Measurements from ENCODE around the gene CSF1.
A peak's percentile ranks its signal among the peaks of the same experiment; 100 is the strongest.

Gene CSF1

GRCh38 chr1:109882288-109883245 lies 28.1 kb upstream of the CSF1 start:
- DNase-seq (ENCODE audit: extremely low read depth in 1 of 2, low read depth in 1 of 2), result no peak

- DNase-seq (ENCODE audit: extremely low read depth in 1 of 2, low read depth in 1 of 2), result no peak
These were observed 27.2 kb upstream of the CSF1 start for GRCh38 chr1:109883248-109883955.

DNA sequence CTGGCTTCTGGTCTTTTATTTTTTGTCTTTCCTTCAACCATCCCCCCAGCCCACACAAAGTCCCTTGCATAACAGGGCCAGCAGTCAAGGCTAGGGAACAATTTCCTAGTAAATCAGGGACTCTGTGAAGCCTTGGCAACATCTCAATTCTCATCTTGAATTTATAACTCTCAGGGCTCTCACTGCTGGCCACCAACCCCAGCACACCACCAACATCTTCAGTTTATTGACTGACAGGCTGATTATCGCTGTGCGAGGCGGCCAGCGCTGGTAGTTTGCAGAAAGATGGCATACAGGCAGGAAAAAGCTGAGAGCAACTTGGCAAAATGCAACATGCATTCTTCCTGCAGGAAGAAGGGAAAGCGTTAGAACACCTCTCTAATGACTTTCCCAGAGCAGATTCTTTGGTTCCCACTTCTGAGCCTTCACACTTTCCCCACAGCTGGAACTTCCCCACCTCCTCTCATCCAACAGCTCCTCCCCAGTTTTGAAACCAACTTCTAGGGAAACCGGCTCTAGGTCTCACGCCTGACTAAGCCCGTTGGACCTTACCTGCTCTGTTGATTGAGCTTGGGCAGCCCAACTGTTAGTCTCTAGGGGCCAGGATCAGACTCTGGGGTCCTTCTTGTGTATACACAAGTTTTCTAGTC lies 26.3 kb upstream of the CSF1 start:
- no peak for DNase-seq (ENCODE audit: extremely low read depth in 1 of 2, low read depth in 1 of 2)

DNA sequence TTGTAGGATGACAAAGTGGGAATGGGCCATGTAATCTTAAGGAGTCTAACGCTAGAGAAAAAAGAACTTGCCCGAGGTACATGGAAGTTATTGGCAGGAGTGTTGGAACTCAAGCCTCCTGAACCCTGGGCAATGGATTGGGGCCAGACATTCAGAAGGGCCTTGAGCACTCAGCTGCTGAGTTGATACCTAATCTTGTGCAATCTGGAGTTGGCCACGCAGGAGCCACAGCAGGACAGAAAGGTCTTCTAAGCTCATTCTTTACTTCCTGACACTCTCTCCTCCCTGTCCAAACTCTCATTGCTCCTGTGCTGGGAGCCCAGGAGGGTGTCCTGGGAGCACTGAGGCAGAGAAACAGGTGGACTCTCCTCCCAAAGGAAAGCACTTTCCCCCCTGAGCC lies 25.1 kb upstream of the CSF1 start:
- DNase-seq (ENCODE audit: extremely low read depth in 1 of 2, low read depth in 1 of 2), result no peak

DNA sequence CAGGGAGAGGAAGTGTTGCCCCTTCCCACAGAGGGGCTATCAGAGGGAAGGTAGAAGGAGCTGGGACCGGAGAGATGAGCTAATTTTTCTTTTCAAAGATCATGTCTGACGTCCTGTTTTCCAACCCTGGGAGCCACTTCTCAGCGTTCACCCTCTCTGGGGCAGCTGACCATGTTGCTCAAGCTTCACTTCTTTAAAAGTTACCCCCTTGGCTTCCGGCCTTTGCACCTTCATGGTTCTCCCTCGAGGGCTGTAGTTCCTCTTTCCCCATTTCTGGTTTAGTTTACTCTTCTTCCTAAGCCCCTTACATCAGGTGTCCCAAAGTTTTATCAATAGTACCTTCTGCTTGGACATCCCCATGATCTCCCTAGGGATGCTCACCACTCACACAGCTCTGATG lies 23.8 kb upstream of the CSF1 start:
- DNase-seq (ENCODE audit: extremely low read depth in 1 of 2, low read depth in 1 of 2), result no peak

GRCh38 chr1:109887271-109887670 lies 23.4 kb upstream of the CSF1 start:
- no peak for DNase-seq (ENCODE audit: extremely low read depth in 1 of 2, low read depth in 1 of 2)

GRCh38 chr1:109887884-109888283 lies 22.8 kb upstream of the CSF1 start:
- DNase-seq (ENCODE audit: extremely low read depth in 1 of 2, low read depth in 1 of 2), result no peak

DNA sequence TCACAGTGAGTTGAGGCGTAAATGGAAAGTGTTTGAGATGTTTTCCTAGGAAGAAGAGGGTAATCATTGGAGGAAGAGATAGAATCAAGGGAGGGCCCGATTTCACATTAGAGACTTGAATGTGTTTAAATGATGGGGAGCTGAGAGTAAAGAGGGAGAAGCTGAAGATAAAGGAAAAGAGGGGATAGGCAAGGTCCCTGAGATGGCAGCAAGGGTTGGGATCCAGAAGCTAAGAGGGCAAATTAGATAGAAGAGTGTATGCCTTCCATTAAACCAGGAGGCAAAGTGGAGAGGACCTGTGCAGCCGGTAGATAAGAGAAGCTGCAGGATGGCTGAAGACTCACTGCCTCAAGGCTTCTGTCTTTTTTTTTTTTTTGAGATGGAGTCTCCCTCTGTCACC lies 21.6 kb upstream of the CSF1 start:
- no peak for DNase-seq (ENCODE audit: extremely low read depth in 1 of 2, low read depth in 1 of 2)

DNA sequence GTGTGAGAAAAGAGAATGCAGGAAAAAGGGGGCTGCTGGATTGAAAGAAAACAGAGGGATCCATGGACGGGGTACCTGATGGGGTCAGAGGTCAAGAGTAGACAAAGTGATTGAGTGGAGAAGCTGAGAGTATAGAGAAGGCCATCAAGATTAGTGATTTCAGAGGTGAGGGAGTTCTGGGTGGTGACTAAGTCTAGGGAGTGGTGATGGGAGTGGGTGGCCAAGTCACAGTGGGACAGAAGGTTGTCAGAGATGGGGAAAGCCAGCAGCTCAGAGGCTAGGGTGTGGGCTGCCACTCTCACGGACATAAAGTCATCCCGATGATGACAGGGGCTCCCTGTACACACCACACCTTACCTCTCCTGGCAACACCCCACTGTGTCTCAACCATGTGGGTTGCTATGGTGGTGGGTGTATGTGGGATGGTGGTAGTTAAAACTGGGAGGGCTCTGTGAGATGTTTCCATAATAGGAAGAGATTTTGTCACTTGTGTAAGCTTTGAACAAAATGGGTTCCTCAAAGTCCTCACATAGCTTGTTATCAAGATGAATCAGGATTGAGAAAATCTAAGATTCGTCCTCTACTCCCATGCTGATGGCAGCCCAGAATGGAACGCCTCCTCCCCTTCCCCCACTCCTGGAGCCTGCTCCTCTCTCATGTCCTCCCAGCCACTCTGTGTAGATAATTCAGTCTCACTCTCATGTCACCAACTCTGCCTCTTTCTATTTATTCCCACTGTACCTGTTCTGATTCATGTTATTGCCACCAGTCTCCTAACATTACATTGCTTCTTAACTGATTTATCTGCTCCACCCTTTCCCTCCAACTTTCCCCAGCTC lies 20.3 kb upstream of the CSF1 start:
- DNase-seq (ENCODE audit: extremely low read depth in 1 of 2, low read depth in 1 of 2), result peak; percentile 59 to 84

GRCh38 chr1:109891930-109892329 lies 18.7 kb upstream of the CSF1 start:
- DNase-seq (ENCODE audit: extremely low read depth in 1 of 2, low read depth in 1 of 2), result no peak

GRCh38 chr1:109892561-109893368 lies 17.9 kb upstream of the CSF1 start:
- no peak for DNase-seq (ENCODE audit: extremely low read depth in 1 of 2, low read depth in 1 of 2)

- no peak for DNase-seq (ENCODE audit: extremely low read depth in 1 of 2, low read depth in 1 of 2)
These were observed 17.0 kb upstream of the CSF1 start for GRCh38 chr1:109893532-109894171.

DNA sequence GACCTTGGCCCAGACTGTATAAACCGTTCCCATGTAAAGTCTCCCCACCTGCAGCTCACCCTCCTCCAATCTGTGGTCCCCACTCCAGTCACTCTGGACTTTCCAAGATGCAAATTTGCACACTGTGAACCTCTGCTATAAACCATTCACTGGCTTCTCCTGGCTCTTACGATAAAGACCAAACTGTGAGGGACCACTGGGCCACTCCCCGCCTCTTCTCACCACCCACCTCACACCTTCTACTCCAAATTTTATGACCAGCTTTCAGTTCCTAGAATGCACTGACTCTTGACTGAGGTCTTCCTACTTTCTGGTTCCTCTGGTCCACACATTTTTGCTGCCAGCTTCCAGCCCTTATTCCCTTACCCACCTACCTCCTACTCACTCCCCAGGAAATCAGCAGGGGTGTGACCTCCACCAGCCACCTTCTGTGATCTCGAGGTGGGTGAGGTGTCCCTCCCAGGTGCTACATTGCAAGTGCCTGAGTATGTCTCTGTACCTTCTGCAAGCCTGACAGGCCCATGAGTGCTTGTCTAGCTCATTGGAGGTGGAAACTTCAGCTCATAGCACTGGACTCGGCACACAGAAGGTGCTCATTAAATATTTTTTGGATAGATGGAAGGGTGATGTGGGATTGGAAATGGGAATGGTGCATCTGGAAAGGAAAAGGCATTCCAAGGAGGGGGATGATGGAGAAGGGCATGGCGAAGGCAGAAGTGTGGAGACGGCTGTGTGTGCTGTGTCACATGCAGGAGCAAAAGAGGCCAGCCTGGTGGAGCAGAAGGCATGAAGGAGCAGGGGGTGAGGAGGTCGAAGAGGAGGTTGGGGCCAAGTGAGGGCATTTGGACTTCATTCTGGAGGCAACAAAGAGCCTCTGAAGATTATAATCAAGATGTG lies 15.6 kb upstream of the CSF1 start:
- DNase-seq (ENCODE audit: extremely low read depth in 1 of 2, low read depth in 1 of 2), result no peak

GRCh38 chr1:109895720-109896504 lies 14.7 kb upstream of the CSF1 start:
- no peak for DNase-seq (ENCODE audit: extremely low read depth in 1 of 2, low read depth in 1 of 2)

DNA sequence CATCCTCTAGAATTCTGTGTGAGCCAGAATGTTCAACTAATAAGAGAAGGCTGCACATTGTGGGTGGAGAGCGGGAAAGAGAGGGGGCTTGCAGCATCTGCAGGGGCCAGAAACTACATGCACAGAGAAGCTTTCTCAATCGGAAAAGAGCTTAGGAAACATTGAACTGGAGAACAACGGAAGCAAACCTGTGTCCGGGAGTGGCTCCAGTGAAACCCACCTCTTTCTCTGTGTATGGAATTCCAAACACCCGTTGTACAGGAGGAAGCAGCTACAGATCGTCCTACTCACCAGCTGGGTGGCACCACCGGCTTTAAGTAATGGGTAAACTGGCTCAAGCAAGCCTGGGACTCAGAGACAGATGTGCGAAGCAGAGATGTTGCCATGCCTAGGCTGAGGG lies 14.0 kb upstream of the CSF1 start:
- no peak for DNase-seq (ENCODE audit: extremely low read depth in 1 of 2, low read depth in 1 of 2)

DNA sequence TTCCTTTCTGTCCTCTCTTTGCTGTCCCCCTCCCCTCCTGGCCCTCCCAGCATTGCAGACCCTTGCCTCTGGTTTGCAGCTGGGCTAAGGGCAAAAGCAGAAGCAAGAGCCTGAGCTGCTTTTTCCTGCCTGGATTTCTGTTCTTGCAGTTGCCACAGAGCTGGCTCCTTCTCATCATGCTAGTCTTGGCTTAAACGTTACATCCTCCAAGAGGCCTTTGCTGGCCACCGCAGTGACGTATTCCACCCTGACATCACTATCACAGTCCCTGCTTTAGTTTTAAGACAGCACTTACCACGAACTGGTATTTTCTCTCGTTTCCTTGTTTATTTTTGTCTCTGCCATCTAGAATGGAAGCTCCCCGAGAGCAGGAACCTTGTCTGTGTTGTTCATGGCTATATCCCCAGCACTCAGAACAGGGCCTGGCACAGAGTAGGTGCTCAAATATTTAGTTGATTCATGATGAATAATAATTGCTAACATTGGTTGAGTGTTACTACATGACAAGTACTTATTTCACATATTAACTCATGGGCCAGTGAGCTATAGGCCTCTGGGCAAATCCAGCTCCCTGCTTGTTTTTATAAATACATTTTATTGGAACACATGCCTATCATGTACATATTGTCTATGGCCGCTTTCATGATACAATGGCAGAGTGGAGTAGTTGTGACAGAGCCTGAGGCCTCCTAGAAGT lies 13.2 kb upstream of the CSF1 start:
- no peak for DNase-seq (ENCODE audit: extremely low read depth in 1 of 2, low read depth in 1 of 2)

GRCh38 chr1:109898842-109899241 lies 11.8 kb upstream of the CSF1 start:
- DNase-seq (ENCODE audit: extremely low read depth in 1 of 2, low read depth in 1 of 2), result no peak

Data from stimulated activated CD8-positive, alpha-beta memory T cell treated with anti-CD3 and anti-CD28 coated beads, Interleukin-7, amount 100 ng/mL, for 48 hours (primary cell).